H9 (cell line): ENCODE measurements around the gene MCAT. TPM values are rescaled to one million over a fixed set of nuclear protein-coding genes. Genes with fewer than 3 reads are reported as not detected.

Experiments
- DNase-seq: peaks from one replicate; pipeline ENCODE4 v3.0.0-alpha.2; 2017
- H2AFZ ChIP-seq: one replicate; pipeline ENCODE4 v1.6.1; 2013; ENCODE audit warnings: mild to moderate bottlenecking, low read length, control low read depth, moderate library complexity
- H2AK5ac ChIP-seq: 2 replicates; pipeline ENCODE4 v1.6.1; 2013; ENCODE audit warnings: low read length, control low read depth, mixed read lengths; ENCODE audit not compliant: insufficient read length
- H2BK120ac ChIP-seq: one replicate; pipeline ENCODE4 v1.6.1; 2013; ENCODE audit warnings: low read depth, mild to moderate bottlenecking, low read length, control low read depth, inconsistent platforms; ENCODE audit not compliant: poor library complexity, severe bottlenecking
- H2BK12ac ChIP-seq: 2 replicates; pipeline ENCODE4 v1.6.1; 2013; ENCODE audit warnings: low read length, control low read depth, mixed read lengths, low read depth; ENCODE audit not compliant: insufficient read length
- H2BK15ac ChIP-seq: 2 replicates; pipeline ENCODE4 v1.6.1; 2013; ENCODE audit warnings: low read depth, low read length, control low read depth
- H2BK20ac ChIP-seq: one replicate; pipeline ENCODE4 v1.6.1; 2013; ENCODE audit warnings: low read depth, mild to moderate bottlenecking, low read length, control low read depth, inconsistent platforms; ENCODE audit not compliant: poor library complexity, severe bottlenecking
- H2BK5ac ChIP-seq: 2 replicates; pipeline ENCODE4 v1.6.1; 2013; ENCODE audit warnings: low read length, control low read depth, mixed read lengths; ENCODE audit not compliant: insufficient read length
- H3K14ac ChIP-seq: 2 replicates; pipeline ENCODE4 v1.6.1; 2013; ENCODE audit warnings: low read length, control low read depth; ENCODE audit not compliant: insufficient read depth
- H3K18ac ChIP-seq: 2 replicates; pipeline ENCODE4 v1.6.1; 2013; ENCODE audit warnings: low read depth, mild to moderate bottlenecking, mixed read lengths, low read length, control low read depth; ENCODE audit not compliant: insufficient read length
- H3K23ac ChIP-seq: 2 replicates; pipeline ENCODE4 v1.6.1; 2013; ENCODE audit warnings: low read length, control low read depth, mixed read lengths, low read depth; ENCODE audit not compliant: insufficient read length
- H3K23me2 ChIP-seq: 2 replicates; pipeline ENCODE4 v1.6.1; 2013; ENCODE audit warnings: low read depth, mild to moderate bottlenecking, mixed read lengths, low read length, control low read depth; ENCODE audit not compliant: insufficient read length, poor library complexity, severe bottlenecking
- H3K27ac ChIP-seq: 2 replicates; pipeline ENCODE4 v1.5.1; 2013; ENCODE audit warnings: low read length, control low read depth, mixed read lengths, low read depth; ENCODE audit not compliant: insufficient read length
- H3K27me3 ChIP-seq: 2 replicates; pipeline ENCODE4 v1.6.1; 2013; ENCODE audit warnings: low read length, control low read depth, inconsistent platforms; ENCODE audit not compliant: insufficient read depth
- H3K4ac ChIP-seq: 2 replicates; pipeline ENCODE4 v1.6.1; 2013; ENCODE audit warnings: low read depth, mild to moderate bottlenecking, control low read depth, inconsistent platforms, low read length, moderate library complexity
- H3K4me1 ChIP-seq: 2 replicates; pipeline ENCODE4 v1.6.1; 2013; ENCODE audit warnings: low read length, control low read depth, inconsistent platforms; ENCODE audit not compliant: insufficient read depth
- H3K4me2 ChIP-seq: 2 replicates; pipeline ENCODE4 v1.6.1; 2013; ENCODE audit warnings: low read length, control low read depth, mixed read lengths; ENCODE audit not compliant: insufficient read length, insufficient read depth
- H3K56ac ChIP-seq: 2 replicates; pipeline ENCODE4 v1.6.1; 2013; ENCODE audit warnings: low read depth, mild to moderate bottlenecking, mixed read lengths, low read length, control low read depth; ENCODE audit not compliant: insufficient read length
- H3K79me1 ChIP-seq: 2 replicates; pipeline ENCODE4 v1.6.1; 2013; ENCODE audit warnings: low read depth, mild to moderate bottlenecking, moderate library complexity, low read length, control low read depth, inconsistent platforms; ENCODE audit not compliant: insufficient read depth, poor library complexity, severe bottlenecking
- H3K79me2 ChIP-seq: 2 replicates; pipeline ENCODE4 v1.6.1; 2013; ENCODE audit warnings: low read length, control low read depth, inconsistent platforms; ENCODE audit not compliant: insufficient read depth
- H3K9ac ChIP-seq: 2 replicates; pipeline ENCODE4 v1.6.1; 2013; ENCODE audit warnings: low read length, control low read depth, mixed read lengths; ENCODE audit not compliant: insufficient read length; ENCODE audit errors: extremely low read depth
- H3K9me3 ChIP-seq: one replicate; pipeline ENCODE4 v1.6.1; 2013; ENCODE audit warnings: low read depth, low read length, inconsistent platforms; ENCODE audit not compliant: control insufficient read depth
- H3T11ph ChIP-seq: one replicate; pipeline ENCODE4 v1.6.1; 2013; ENCODE audit warnings: mild to moderate bottlenecking, low read length, control low read depth, inconsistent platforms
- H4K20me1 ChIP-seq: one replicate; pipeline ENCODE4 v1.6.1; 2013; ENCODE audit not compliant: control insufficient read depth, insufficient read length, insufficient read depth
- H4K5ac ChIP-seq: 2 replicates; pipeline ENCODE4 v1.6.1; 2013; ENCODE audit warnings: low read depth, mild to moderate bottlenecking, mixed read lengths, low read length, control low read depth; ENCODE audit not compliant: insufficient read length
- H4K8ac ChIP-seq: replicated peaks from 2 replicates; pipeline ENCODE4 v1.6.1; 2013; ENCODE audit warnings: low read length, control low read depth, mixed read lengths, low read depth; ENCODE audit not compliant: insufficient read length
- H4K91ac ChIP-seq: 2 replicates; pipeline ENCODE4 v1.6.1; 2013; ENCODE audit warnings: low read depth, mild to moderate bottlenecking, moderate library complexity, mixed read lengths, low read length, control low read depth; ENCODE audit not compliant: insufficient read length
- H3K27ac Mint-ChIP-seq, 3 experiments: 2 replicates in 2 of 3; 3 replicates in 1 of 3; pipeline ENCODE4 v1.8.0; 2020 to 2021; ENCODE audit warnings: mixed read lengths in 3 of 3, mild to moderate bottlenecking in 1 of 3, moderate library complexity in 1 of 3
- H3K27me3 Mint-ChIP-seq: 2 replicates; pipeline ENCODE4 v1.8.0; 2021; ENCODE audit warnings: low read depth, mild to moderate bottlenecking, moderate library complexity, mixed read lengths
- H3K36me3 Mint-ChIP-seq, 3 experiments: 2 replicates in 2 of 3; 3 replicates in 1 of 3; pipeline ENCODE4 v1.8.0; 2020 to 2021; ENCODE audit warnings: low read depth in 3 of 3, mixed read lengths in 3 of 3; ENCODE audit not compliant: insufficient read depth in 1 of 3
- H3K4me1 Mint-ChIP-seq, 2 experiments: 2 replicates each; pipeline ENCODE4 v1.8.0; 2020; ENCODE audit warnings: mixed read lengths in 2 of 2
- H3K4me3 Mint-ChIP-seq, 2 experiments: 2 replicates in 1 of 2; 3 replicates in 1 of 2; pipeline ENCODE4 v1.8.0; 2020 to 2021; ENCODE audit warnings: mild to moderate bottlenecking in 2 of 2, mixed read lengths in 2 of 2, moderate library complexity in 1 of 2
- H3K9me3 Mint-ChIP-seq, 2 experiments: 2 replicates in 1 of 2; 3 replicates in 1 of 2; pipeline ENCODE4 v1.8.0; 2020; ENCODE audit warnings: mild to moderate bottlenecking in 2 of 2, mixed read lengths in 2 of 2, moderate library complexity in 1 of 2
- CTCF ChIP-seq: fragments of 200-600 bp; sonication (generic); conservative IDR thresholded peaks from 3 replicates; pipeline ENCODE4 v1.8.0; 2021; ENCODE audit warnings: antibody characterized with exemption, mild to moderate bottlenecking
- WGBS: extraction: QIAGEN DNeasy Blood & Tissue Kit; methylation state at CpG from one replicate; pipeline ENCODE4 v1.1.7; 2013; ENCODE audit warnings: missing lambda C conversion rate, low lambda C conversion rate, mixed read lengths; ENCODE audit not compliant: insufficient read length; ENCODE audit errors: extremely low coverage; 5-methylcytosine and 5-hydroxymethylcytosine counted together
- total RNA-seq: library from RNA; stranded (reverse); gene quantifications from 2 replicates; pipeline ENCODE4 v1.2.1, GENCODE V29; 2021

The MCAT gene
- total RNA-seq, 1 experiment from 2014 or later = 20.3 TPM

- Histone ChIP-seq H3K79me1 (no peaks in the 10 kb centered on the region), H3K27ac (no peak overlapping the region), H2AK5ac (no peak overlapping the region), H2BK20ac (no peak overlapping the region), H4K5ac (no peak overlapping the region), H3K23me2 (no peaks in the 10 kb centered on the region), H2AFZ (no peak overlapping the region), H3K9me3 (no peaks in the 10 kb centered on the region), H2BK15ac (no peak overlapping the region), H3K56ac (no peak overlapping the region), H3K23ac (no peak overlapping the region), H3K9ac (no peak overlapping the region), H3K4ac (no peak overlapping the region), H3K18ac (no peak overlapping the region), H2BK5ac (no peak overlapping the region), H3K4me2 (no peak overlapping the region), H4K8ac (no peak overlapping the region), H4K91ac (no peak overlapping the region), H4K20me1 (no peaks in the 10 kb centered on the region), H3K14ac (no peak overlapping the region), H3T11ph (no peak overlapping the region), H3K27me3 (no peaks in the 10 kb centered on the region), H3K79me2 (no peaks in the 10 kb centered on the region), H2BK120ac (no peak overlapping the region), H2BK12ac (no peak overlapping the region), H3K4me1 (no peaks in the 10 kb centered on the region)
- Mint-ChIP-seq H3K4me1 (no peaks in the 10 kb centered on the region), H3K9me3 (no peaks in the 10 kb centered on the region), H3K27me3 (no peaks in the 10 kb centered on the region), H3K4me3 (no peak overlapping the region), H3K27ac (no peak overlapping the region), H3K36me3 (peaks cover 33 to 79% (median 69%) of the 10 kb centered on the region in 3 experiments)
- WGBS = no CpG with 5 or more reads among the region's 9 CpGs
- no peak for TF ChIP-seq CTCF
- DNase-seq = no peak
Measured at GRCh38 chr22:43174941-43175531, 31.8 kb upstream of the MCAT start.
